GM21529 (cell line): ENCODE results near the gene HDX.
A peak's percentile ranks its signal among the peaks of the same experiment; 100 is the strongest.
"Not testable (repeated sequence)": the region's sequence is repeated elsewhere in the genome, so short reads cannot be mapped to it uniquely, and the experiment has no call there.

Experiments
- ATAC-seq: cut with Tn5 transposase; IDR thresholded peaks from one replicate; pipeline ENCODE4 v1.9.1; 2021; ENCODE audit not compliant: unreplicated experiment

Gene HDX

DNA sequence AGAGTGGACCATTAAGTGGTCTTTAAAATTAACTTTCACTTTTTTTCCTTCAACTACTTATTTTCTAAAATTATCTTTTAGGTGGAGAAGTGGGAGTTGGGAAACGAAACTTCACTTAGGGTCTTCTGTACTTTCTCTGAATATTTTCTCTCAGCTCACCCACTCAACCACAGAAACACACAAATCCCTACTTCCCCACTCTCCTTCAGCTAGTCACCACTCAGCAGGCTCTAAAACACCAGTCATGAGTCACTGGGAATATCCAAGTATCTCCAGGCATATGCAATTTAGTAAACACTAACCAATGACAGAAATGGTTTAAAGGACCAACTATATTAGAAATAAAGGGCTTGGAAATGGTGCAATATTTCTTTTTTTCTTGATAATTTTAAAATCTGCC, 161.3 kb downstream of the HDX start:
- no peak for ATAC-seq

- ATAC-seq = peak; percentile 83
These were observed 162.5 kb downstream of the HDX start for GRCh38 chrX:84339507-84340364.

DNA sequence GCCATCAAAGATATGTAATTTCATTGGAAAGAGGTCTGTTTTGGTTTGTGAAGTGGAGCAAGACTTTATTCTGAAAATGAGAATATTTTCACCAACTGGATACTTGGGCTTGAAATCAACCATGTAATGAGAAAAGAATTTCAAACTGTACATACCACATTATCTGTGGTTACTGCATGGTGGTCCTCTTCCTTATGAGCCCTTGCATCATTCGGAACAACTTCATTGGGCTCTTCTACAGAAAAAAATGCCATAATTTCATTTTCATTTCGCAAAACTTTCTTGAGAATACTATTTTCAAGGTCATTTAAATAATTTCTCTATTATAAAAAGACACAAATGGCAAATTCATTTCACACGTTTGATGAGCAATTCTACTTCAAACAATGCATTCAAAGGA, 165.6 kb downstream of the HDX start:
- no peak for ATAC-seq

DNA sequence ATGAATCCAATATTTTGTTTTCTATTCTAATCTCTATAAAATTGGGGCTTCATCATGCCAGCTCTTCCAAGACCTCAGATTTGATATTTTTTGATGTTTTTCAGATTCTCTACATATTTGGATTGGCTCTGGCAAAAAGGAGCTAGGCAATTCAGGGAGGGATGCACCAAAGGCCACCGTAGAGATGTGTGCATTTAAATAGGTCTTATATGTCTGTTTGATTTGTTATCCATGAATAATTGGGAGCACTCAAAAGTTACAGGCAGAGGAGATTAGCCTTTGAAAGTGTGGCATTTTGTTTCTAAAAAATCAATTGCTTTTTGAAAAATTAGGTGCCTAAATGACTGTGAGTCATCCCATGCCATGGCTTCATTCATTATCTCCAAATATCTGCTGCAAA, 167.1 kb downstream of the HDX start:
- no peak for ATAC-seq

- no peak for ATAC-seq
These were observed 180.0 kb downstream of the HDX start for GRCh38 chrX:84322083-84322827.

DNA sequence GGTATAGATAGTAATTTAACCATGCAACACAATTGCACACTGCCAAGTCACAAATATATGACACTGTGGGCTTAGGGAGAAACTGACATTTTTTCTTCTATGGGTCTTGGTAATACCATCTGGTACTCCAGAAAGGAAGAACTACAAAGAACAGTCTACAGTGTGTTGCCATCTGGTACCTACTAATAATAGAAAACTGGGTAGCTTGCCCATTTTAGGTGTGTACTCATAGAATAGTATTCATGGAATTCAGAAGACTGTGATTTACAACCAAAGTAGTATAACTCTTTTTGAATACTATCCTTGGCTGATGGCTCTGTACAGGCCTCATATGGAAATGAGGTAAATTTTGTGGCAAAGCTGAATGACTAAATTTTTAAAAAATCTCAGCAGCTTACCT, 181.6 kb downstream of the HDX start:
- no peak for ATAC-seq

- no peak for ATAC-seq
These were observed 182.2 kb downstream of the HDX start for GRCh38 chrX:84320023-84320422.

- no peak for ATAC-seq
These were observed 183.6 kb downstream of the HDX start for GRCh38 chrX:84318661-84319060.

- not testable (repeated sequence) for ATAC-seq
These were observed 186.3 kb downstream of the HDX start for GRCh38 chrX:84315946-84316345.
